Lower lobe of right lung (tissue), 2 donors: ENCODE data around the gene IL7R. TPM values are rescaled to one million over a fixed set of nuclear protein-coding genes. Genes with fewer than 3 reads are reported as not detected.

ENCODE experiments used
- ATAC-seq, 2 donors: fragments of 200-7000 bp; cut with Tn5 transposase; one replicate each; pipeline ENCODE4 v1.9.1; 2020 to 2022; ENCODE audit warnings: mild to moderate bottlenecking in 2 of 2, moderate library complexity in 2 of 2
- DNase-seq: peaks from one replicate; pipeline ENCODE4 v3.0.0-alpha.2; 2020
- H3K27ac ChIP-seq: fragments of 200-600 bp; one replicate; pipeline ENCODE4 v1.8.0; 2022
- H3K27me3 ChIP-seq: fragments of 200-600 bp; one replicate; pipeline ENCODE4 v1.8.0; 2022; ENCODE audit warnings: low read depth
- H3K36me3 ChIP-seq: fragments of 200-600 bp; one replicate; pipeline ENCODE4 v1.8.0; 2022; ENCODE audit warnings: mild to moderate bottlenecking
- H3K4me1 ChIP-seq: fragments of 200-600 bp; one replicate; pipeline ENCODE4 v1.8.0; 2022
- H3K4me3 ChIP-seq: fragments of 200-600 bp; one replicate; pipeline ENCODE4 v1.8.0; 2022; ENCODE audit warnings: mild to moderate bottlenecking
- H3K9me3 ChIP-seq: fragments of 200-600 bp; one replicate; pipeline ENCODE4 v1.8.0; 2022
- CTCF ChIP-seq: fragments of 200-600 bp; IDR thresholded peaks from one replicate; pipeline ENCODE4 v1.8.0; 2022; ENCODE audit warnings: antibody characterized with exemption, mild to moderate bottlenecking
- intact Hi-C: fragments of 100-400 bp; cut with DNase I; formaldehyde crosslinking; loops from one replicate; pipeline ENCODE4 v1.11.0; 2022
- total RNA-seq: library from RNA; stranded (reverse); fragmentation: NEBNext Ultra II Directional; extraction: Animal tissue kit (Norgen Biotek cat#: 25700); gene quantifications from one replicate; pipeline ENCODE4 v1.2.1, GENCODE V29; 2021
- donor health status: DM: no; HTN: yes; CAD: no; lungs with severe emphysema.

IL7R gene
- total RNA-seq, 1 donor from 2014 or later, result 168 TPM

- Histone ChIP-seq H3K4me1 (no peaks in the 10 kb centered on the region), H3K27ac (no peak overlapping the region), H3K9me3 (peaks cover 2% of the 10 kb centered on the region), H3K36me3 (no peaks in the 10 kb centered on the region), H3K27me3 (no peaks in the 10 kb centered on the region), H3K4me3 (no peak overlapping the region)
- DNase-seq (no peak), ATAC-seq (no peak)
- intact Hi-C loops, result no loop called here
- no peak for TF ChIP-seq CTCF
These were observed 52.1 kb downstream of the IL7R start for GRCh38 chr5:35908814-35909213.

- ATAC-seq, result no peak
- no peak for DNase-seq
- no peaks in the 10 kb centered on the region for H3K4me1 ChIP-seq
- no peak overlapping the region for H3K27ac ChIP-seq
- H3K9me3 ChIP-seq, result no peaks in the 10 kb centered on the region
- H3K4me3 ChIP-seq, result no peak overlapping the region
- H3K27me3 ChIP-seq, result no peaks in the 10 kb centered on the region
- H3K36me3 ChIP-seq, result no peaks in the 10 kb centered on the region
- intact Hi-C loops, result no loop called here
- TF ChIP-seq CTCF, result no peak
These were observed 62.5 kb downstream of the IL7R start for GRCh38 chr5:35919191-35919590.

GRCh38 chr5:35920890-35921289 lies 64.2 kb downstream of the IL7R start:
- H3K9me3 ChIP-seq, result no peaks in the 10 kb centered on the region
- intact Hi-C loops, result loop anchor here (10.0 kb wide), 1 partner anchor 826 kb away; no protein-coding TSS in a partner anchor
- H3K4me1 ChIP-seq, result peaks cover 9% of the 10 kb centered on the region
- no peak for TF ChIP-seq CTCF
- DNase-seq, result no peak
- no peak for ATAC-seq
- H3K36me3 ChIP-seq, result no peaks in the 10 kb centered on the region
- H3K27me3 ChIP-seq, result no peaks in the 10 kb centered on the region
- H3K4me3 ChIP-seq, result no peak overlapping the region
- H3K27ac ChIP-seq, result no peak overlapping the region

GRCh38 chr5:35921930-35922329 lies 65.2 kb downstream of the IL7R start:
- TF ChIP-seq CTCF, result no peak
- Histone ChIP-seq H3K27ac (no peak overlapping the region), H3K4me1 (peaks cover 9% of the 10 kb centered on the region), H3K27me3 (no peaks in the 10 kb centered on the region), H3K9me3 (no peaks in the 10 kb centered on the region), H3K36me3 (no peaks in the 10 kb centered on the region), H3K4me3 (no peak overlapping the region)
- intact Hi-C loops, result loop anchor here (10.0 kb wide), 1 partner anchor 827 kb away; no protein-coding TSS in a partner anchor
- no peak for DNase-seq
- ATAC-seq, result no peak

DNA sequence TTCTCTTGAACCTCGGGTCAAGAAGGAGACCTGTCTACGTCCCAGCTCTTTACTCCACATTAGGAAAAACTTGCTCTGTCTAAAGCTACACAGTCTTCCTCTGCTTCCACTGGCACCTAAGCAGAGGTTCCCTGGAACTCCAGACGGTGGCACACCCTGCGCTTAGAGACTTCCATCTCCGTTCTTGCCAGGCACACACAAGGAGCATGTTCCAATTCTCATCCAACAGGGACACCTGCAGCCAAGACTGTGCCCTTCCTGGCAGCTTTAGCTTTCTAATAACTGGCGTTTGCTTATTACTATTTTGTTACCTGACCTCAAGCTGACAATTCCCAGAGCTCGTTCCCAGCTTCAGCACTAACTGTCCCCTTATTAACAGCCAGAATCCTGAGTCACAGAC lies 65.8 kb downstream of the IL7R start:
- Histone ChIP-seq H3K9me3 (no peaks in the 10 kb centered on the region), H3K4me1 (peaks cover 9% of the 10 kb centered on the region), H3K36me3 (no peaks in the 10 kb centered on the region), H3K27ac (no peak overlapping the region), H3K27me3 (no peaks in the 10 kb centered on the region), H3K4me3 (no peak overlapping the region)
- no peak for TF ChIP-seq CTCF
- intact Hi-C loops, result loop anchor here (10.0 kb wide), 1 partner anchor 828 kb away; no protein-coding TSS in a partner anchor
- no peak for ATAC-seq
- DNase-seq, result no peak
